NB4 (cell line): ENCODE measurements around the gene MTMR8.
"Not testable (repeated sequence)": the region's sequence is repeated elsewhere in the genome, so short reads cannot be mapped to it uniquely, and the experiment has no call there.

Experiments used
- DNase-seq: peaks from one replicate; pipeline ENCODE4 v3.0.0; 2010; ENCODE audit warnings: low read depth
- H3K4me3 ChIP-seq: one replicate; pipeline ENCODE4 v1.5.1; 2011; ENCODE audit warnings: mild to moderate bottlenecking, low read depth, low read length, moderate library complexity
- MYC ChIP-seq: IDR thresholded peaks from 2 replicates; pipeline ENCODE4 v1.6.1; 2011; ENCODE audit warnings: low read depth, low read length
- POLR2A ChIP-seq: IDR thresholded peaks from 2 replicates; pipeline ENCODE4 v1.6.1; 2011; ENCODE audit warnings: mild to moderate bottlenecking; ENCODE audit not compliant: insufficient read length; ENCODE audit errors: extremely low read depth
- TF ChIP-seq, protein P1 (sequence below): IDR thresholded peaks from one replicate; pipeline ENCODE4 v1.5.1; 2012; ENCODE audit warnings: low read depth, low read length
- TF ChIP-seq, protein P2 (sequence below): IDR thresholded peaks from 2 replicates; pipeline ENCODE4 v1.6.1; 2011; ENCODE audit warnings: low read depth, low read length

Gene MTMR8

DNA sequence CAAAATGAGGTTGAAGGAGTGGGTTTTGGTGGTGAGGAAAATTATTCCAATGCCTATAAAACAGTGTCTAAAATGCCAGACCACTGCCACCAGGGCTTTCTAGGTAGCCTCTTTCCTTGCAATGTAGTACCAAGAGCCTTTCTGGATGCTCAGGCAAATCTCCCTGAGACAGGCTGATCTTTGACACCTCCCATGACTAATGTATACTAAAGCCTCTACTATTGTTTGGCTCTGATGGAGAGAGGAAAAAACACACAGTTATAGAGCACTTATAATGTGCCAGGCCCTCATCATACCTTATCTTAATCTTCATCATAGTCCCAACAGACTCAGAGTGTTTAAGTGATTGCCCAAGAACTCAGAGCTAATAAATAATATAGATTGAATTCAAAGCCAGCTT is 5.8 kb downstream of the MTMR8 start:
- H3K4me3 ChIP-seq: no peak overlapping the region
- DNase-seq: no peak
- TF ChIP-seq POLR2A: no peak
- TF ChIP-seq, protein P1, sequence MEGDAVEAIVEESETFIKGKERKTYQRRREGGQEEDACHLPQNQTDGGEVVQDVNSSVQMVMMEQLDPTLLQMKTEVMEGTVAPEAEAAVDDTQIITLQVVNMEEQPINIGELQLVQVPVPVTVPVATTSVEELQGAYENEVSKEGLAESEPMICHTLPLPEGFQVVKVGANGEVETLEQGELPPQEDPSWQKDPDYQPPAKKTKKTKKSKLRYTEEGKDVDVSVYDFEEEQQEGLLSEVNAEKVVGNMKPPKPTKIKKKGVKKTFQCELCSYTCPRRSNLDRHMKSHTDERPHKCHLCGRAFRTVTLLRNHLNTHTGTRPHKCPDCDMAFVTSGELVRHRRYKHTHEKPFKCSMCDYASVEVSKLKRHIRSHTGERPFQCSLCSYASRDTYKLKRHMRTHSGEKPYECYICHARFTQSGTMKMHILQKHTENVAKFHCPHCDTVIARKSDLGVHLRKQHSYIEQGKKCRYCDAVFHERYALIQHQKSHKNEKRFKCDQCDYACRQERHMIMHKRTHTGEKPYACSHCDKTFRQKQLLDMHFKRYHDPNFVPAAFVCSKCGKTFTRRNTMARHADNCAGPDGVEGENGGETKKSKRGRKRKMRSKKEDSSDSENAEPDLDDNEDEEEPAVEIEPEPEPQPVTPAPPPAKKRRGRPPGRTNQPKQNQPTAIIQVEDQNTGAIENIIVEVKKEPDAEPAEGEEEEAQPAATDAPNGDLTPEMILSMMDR: no peak
- no peak for TF ChIP-seq MYC
- TF ChIP-seq, protein P2, sequence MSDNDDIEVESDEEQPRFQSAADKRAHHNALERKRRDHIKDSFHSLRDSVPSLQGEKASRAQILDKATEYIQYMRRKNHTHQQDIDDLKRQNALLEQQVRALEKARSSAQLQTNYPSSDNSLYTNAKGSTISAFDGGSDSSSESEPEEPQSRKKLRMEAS: no peak

DNA sequence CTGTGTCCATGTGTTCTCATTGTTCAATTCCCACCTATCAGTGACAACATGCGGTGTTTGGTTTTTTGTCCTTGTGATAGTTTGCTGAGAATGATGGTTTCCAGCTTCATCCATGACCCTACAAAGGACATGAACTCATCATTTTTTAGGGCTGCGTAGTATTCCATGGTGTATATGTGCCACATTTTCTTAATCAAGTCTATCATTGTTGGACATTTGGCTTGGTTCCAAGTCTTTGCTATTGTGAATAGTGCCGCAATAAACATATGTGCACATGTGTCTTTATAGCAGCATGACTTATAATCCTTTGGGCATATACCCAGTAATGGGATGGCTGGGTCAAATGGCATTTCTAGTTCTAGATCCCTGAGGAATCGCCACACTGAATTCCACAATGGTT is 14.5 kb downstream of the MTMR8 start:
- DNase-seq, H3K4me3 ChIP-seq: not testable (repeated sequence)

DNA sequence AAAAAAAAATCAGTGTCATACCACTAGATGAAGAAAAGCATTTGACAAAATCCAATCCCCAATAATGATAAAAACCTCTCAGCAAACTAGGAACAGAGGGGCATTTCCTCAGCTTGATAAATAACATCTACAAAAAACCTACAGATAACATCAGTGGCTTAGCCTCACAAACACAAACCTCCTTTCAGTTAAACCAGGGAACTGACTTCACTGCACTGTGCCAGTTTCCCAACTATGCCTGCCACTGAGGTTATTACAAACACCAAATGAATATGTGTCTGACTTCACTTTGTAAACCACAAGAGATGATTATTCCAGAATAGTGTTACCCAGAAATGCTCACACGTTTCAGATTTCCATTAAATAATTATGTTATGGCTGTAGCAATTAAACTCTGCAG is 15.3 kb downstream of the MTMR8 start:
- no peak overlapping the region for H3K4me3 ChIP-seq
- TF ChIP-seq, protein P1: no peak
- TF ChIP-seq, protein P2: no peak
- TF ChIP-seq POLR2A: no peak
- no peak for TF ChIP-seq MYC
- DNase-seq: no peak

DNA sequence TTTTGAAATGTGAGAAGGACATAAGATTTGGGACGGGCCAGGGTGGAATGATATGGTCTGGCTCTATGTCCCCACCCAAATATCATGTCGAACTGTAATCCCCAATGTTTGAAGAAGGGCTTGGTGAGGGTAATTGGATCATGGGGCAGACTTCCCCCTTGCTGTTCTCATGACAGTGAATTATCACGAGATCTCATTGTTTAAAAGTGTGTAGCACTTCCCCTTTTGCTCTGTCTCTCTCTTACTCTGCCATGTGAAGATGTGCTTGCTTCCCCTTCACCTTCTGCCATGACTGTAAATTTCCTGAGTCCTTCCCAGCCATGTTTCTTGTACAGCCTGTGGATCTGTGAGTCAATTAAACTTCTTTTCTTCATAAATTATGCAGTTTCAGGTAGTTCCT is 17.5 kb downstream of the MTMR8 start:
- peak; percentile 15 for DNase-seq
- H3K4me3 ChIP-seq: no peak overlapping the region
- TF ChIP-seq, protein P1: no peak
- TF ChIP-seq MYC: no peak
- no peak for TF ChIP-seq POLR2A
- TF ChIP-seq, protein P2: no peak

DNA sequence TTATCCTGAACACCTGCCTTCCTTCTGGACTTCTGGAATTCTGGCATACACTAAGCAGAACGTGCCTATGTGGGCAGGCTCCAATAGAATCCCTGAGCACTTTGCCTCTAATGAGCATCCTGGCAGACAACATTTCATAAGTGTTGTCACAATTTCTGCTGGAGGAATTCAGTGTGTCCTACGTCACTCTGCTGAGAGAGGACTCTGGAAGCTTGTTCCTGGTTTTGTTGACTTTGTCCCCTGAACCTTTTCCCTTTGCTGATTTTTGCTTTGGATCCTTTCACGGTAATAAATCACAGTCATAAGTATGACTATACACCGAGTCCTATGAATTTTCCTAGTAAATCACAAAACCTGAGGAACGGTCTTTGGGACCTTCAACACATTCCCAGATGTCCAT is 43.2 kb downstream of the MTMR8 start:
- H3K4me3 ChIP-seq: no peak overlapping the region
- no peak for DNase-seq
- TF ChIP-seq POLR2A: no peak
- TF ChIP-seq, protein P2: no peak
- TF ChIP-seq, protein P1: no peak
- no peak for TF ChIP-seq MYC

DNA sequence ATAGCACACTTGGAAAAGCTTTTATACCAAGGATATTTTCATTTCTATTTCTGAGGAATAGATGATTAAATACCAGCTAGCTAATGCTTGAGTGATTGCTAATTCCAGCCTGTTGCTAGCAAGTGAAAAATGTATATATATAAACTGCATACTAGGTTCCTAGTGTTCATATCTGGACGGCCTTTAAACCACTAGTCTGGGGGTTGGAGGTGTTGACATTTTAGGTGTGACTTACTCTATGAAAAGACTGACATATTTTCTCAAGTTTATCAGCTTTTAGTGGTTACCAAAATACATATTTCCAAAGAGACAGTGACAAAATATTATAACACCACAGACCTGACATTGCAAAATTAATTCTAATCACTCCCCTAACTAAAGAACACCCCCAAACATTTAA is 44.7 kb downstream of the MTMR8 start:
- no peak for DNase-seq
- no peak overlapping the region for H3K4me3 ChIP-seq
- TF ChIP-seq, protein P2: no peak
- TF ChIP-seq POLR2A (no peak), MYC (no peak)
- TF ChIP-seq, protein P1: no peak
